GM12865 (cell line): ENCODE measurements around the gene PALM3.
A peak's percentile ranks its signal among the peaks of the same experiment; 100 is the strongest.
"Not testable (repeated sequence)": the region's sequence is repeated elsewhere in the genome, so short reads cannot be mapped to it uniquely, and the experiment has no call there.

ENCODE experiments used
- DNase-seq: peaks from one replicate; pipeline ENCODE4 v3.0.0; 2010; ENCODE audit warnings: low read depth
- H3K4me3 ChIP-seq: 2 replicates; pipeline ENCODE4 v1.5.1; 2011; ENCODE audit warnings: mild to moderate bottlenecking, low read depth, low read length, control low read depth
- CTCF ChIP-seq: IDR thresholded peaks from 2 replicates; pipeline ENCODE4 v1.5.1; 2011; ENCODE audit warnings: low read length, control low read depth, low read depth, inconsistent platforms; ENCODE audit not compliant: insufficient read depth; ENCODE audit errors: missing control alignments

PALM3 gene

GRCh38 chr19:14048443-14049153 lies 13.3 kb downstream of the PALM3 start:
- TF ChIP-seq CTCF = peak; percentile 93
- DNase-seq = peak; percentile 54
- H3K4me3 ChIP-seq = no peak overlapping the region

GRCh38 chr19:14047866-14048265 lies 14.0 kb downstream of the PALM3 start:
- DNase-seq, H3K4me3 ChIP-seq: not testable (repeated sequence)

GRCh38 chr19:14042659-14043608 lies 18.9 kb downstream of the PALM3 start:
- peak; percentile 88 for DNase-seq
- H3K4me3 ChIP-seq = not testable (repeated sequence)
- TF ChIP-seq CTCF = peak; percentile 55

- no peak for DNase-seq
- no peak overlapping the region for H3K4me3 ChIP-seq
- no peak for TF ChIP-seq CTCF
Measured at GRCh38 chr19:14039181-14039580, 22.7 kb downstream of the PALM3 start.

GRCh38 chr19:14035706-14036105 lies 26.2 kb downstream of the PALM3 start:
- no peak overlapping the region for H3K4me3 ChIP-seq
- no peak for TF ChIP-seq CTCF
- DNase-seq = no peak

GRCh38 chr19:14035159-14035558 lies 26.7 kb downstream of the PALM3 start:
- H3K4me3 ChIP-seq, DNase-seq: not testable (repeated sequence)

- no peak overlapping the region for H3K4me3 ChIP-seq
- no peak for DNase-seq
- no peak for TF ChIP-seq CTCF
Measured at GRCh38 chr19:14033946-14034345, 27.9 kb downstream of the PALM3 start.
